ENCODE results near the gene NEO1.

The NEO1 gene

DNA sequence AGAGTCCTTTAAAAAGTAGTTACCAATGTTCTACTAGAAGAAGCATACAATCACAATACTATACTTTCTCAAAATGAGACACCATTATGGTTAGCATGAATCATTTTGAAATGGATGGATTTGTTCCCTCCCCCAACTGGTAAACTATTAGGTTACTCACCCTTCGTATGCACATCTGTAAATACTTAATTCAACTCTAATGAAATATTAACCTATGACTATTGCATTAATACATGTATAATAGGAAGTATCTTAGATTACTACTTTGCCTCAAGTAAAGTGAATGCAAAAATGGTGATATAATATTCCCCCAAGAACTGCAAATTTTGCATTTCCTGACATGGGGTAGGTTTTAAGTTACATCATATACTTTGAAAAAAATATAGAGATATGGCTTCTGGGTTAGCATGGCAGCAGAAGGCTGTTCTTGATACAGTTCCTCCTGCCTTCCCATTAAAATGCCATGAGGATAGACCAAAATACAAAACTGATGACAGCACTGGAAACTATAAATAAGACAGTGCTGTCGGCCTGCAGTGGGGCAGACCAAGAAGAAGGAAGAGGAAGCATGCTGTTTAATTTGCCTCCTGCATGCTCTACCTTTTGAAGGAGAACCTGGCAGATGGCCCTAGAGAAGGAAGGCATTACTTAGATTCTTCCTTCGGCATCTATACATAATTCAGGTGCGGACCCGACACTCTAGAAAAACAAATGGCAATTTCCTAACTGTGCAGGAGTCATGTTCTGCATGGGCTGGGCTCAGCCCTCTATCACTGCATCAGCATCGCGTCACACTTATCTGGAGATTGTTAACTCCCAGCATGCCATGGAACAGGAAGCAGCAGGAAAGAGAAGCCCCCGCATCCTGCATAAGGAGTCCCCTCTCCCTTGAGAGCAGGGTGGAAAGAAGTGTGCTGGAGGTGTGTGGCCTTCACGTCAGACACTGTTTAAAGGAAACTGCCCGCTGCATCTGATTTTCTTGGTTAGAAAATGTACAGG is 41.8 kb upstream of the NEO1 start:
- Histone ChIP-seq H3K9ac (ENCODE audit: low read depth, low read length) (no peak overlapping the region), H3K4me3 (ENCODE audit: low read depth in 1 of 2, low read length in 2 of 2) (no peak overlapping the region), H3K79me2 (ENCODE audit: insufficient read depth, low read length) (no peaks in the 10 kb centered on the region), H3K4me1 (ENCODE audit: insufficient read depth, low read length) (no peaks in the 10 kb centered on the region), H3K4me2 (ENCODE audit: insufficient read depth, low read length) (no peak overlapping the region), H3K36me3 (ENCODE audit: insufficient read depth, low read length) (no peaks in the 10 kb centered on the region), H3K9me3 (ENCODE audit: insufficient read depth, low read length, severe bottlenecking) (no peaks in the 10 kb centered on the region), H4K20me1 (ENCODE audit: insufficient read depth, low read length) (no peaks in the 10 kb centered on the region), H3K27me3 (ENCODE audit: insufficient read depth, low read length, poor library complexity) (no peaks in the 10 kb centered on the region), H2AFZ (ENCODE audit: low read depth, low read length) (no peak overlapping the region), H3K27ac (ENCODE audit: low read length) (no peak overlapping the region)
- ATAC-seq (ENCODE audit: insufficient read depth, low read depth): no peak
- no peak for DNase-seq
- no peak for TF ChIP-seq EZH2 (IDR thresholded peaks at IDR 0.05; ENCODE audit: borderline replicate concordance, low read depth, low read length, severe bottlenecking)
- TF ChIP-seq, protein P1, sequence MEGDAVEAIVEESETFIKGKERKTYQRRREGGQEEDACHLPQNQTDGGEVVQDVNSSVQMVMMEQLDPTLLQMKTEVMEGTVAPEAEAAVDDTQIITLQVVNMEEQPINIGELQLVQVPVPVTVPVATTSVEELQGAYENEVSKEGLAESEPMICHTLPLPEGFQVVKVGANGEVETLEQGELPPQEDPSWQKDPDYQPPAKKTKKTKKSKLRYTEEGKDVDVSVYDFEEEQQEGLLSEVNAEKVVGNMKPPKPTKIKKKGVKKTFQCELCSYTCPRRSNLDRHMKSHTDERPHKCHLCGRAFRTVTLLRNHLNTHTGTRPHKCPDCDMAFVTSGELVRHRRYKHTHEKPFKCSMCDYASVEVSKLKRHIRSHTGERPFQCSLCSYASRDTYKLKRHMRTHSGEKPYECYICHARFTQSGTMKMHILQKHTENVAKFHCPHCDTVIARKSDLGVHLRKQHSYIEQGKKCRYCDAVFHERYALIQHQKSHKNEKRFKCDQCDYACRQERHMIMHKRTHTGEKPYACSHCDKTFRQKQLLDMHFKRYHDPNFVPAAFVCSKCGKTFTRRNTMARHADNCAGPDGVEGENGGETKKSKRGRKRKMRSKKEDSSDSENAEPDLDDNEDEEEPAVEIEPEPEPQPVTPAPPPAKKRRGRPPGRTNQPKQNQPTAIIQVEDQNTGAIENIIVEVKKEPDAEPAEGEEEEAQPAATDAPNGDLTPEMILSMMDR (IDR thresholded peaks at IDR 0.05; ENCODE audit: borderline replicate concordance, extremely low read depth, low read length, poor library complexity, severe bottlenecking): no peak

DNA sequence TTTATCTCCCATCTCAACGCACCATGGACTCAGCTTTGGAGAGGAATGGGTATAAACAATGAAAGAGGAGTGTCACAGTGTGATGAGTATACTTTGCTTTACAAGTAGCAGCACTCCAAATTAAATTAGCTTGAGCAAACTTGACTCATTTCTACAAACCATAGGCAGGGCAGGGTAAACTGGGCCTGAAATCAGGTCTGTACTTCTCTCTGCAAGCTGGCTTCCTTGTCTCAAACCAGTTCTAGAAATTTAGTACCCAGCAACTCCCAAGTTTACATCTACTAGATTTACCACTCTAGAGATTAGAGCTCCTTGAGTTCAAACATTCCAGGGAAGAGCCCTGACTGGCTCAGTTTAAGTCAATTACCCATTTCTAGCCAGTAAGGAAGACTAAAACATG is 37.4 kb upstream of the NEO1 start:
- H3K27me3 ChIP-seq (ENCODE audit: insufficient read depth, low read length, poor library complexity): peaks cover 2% of the 10 kb centered on the region
- DNase-seq: no peak
- no peak overlapping the region for H2AFZ ChIP-seq (ENCODE audit: low read depth, low read length)
- TF ChIP-seq EZH2 (IDR thresholded peaks at IDR 0.05; ENCODE audit: borderline replicate concordance, low read depth, low read length, severe bottlenecking): no peak
- TF ChIP-seq, protein P1 (IDR thresholded peaks at IDR 0.05; ENCODE audit: borderline replicate concordance, extremely low read depth, low read length, poor library complexity, severe bottlenecking): no peak
- no peak overlapping the region for H3K4me2 ChIP-seq (ENCODE audit: insufficient read depth, low read length)
- no peak overlapping the region for H3K9ac ChIP-seq (ENCODE audit: low read depth, low read length)
- H3K79me2 ChIP-seq (ENCODE audit: insufficient read depth, low read length): no peaks in the 10 kb centered on the region
- no peak overlapping the region for H3K27ac ChIP-seq (ENCODE audit: low read length)
- H3K4me3 ChIP-seq (ENCODE audit: low read depth in 1 of 2, low read length in 2 of 2): no peak overlapping the region
- H4K20me1 ChIP-seq (ENCODE audit: insufficient read depth, low read length): no peaks in the 10 kb centered on the region
- H3K36me3 ChIP-seq (ENCODE audit: insufficient read depth, low read length): no peaks in the 10 kb centered on the region
- ATAC-seq (ENCODE audit: insufficient read depth, low read depth): no peak
- H3K4me1 ChIP-seq (ENCODE audit: insufficient read depth, low read length): no peaks in the 10 kb centered on the region
- no peaks in the 10 kb centered on the region for H3K9me3 ChIP-seq (ENCODE audit: insufficient read depth, low read length, severe bottlenecking)

DNA sequence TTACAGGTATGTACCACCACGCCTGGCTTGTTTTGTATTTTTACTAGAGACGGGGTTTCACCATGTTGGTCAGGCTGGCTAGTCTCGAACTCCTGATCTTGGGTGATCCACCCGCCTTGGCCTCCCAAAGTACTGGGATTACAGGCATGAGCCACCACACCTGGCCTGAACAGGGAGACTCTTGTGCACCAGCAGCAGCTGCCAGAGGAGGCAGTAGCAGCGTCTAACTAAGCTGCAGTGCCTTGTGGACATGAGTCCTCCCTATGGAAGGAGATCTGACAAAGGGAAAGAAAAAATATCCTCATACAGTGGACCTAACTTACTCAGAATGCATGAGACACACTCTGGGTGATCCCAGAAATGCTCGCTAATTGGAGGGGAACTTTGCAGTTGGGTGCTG is 36.8 kb upstream of the NEO1 start:
- Histone ChIP-seq H3K79me2 (ENCODE audit: insufficient read depth, low read length) (no peaks in the 10 kb centered on the region), H3K9ac (ENCODE audit: low read depth, low read length) (no peak overlapping the region), H3K36me3 (ENCODE audit: insufficient read depth, low read length) (no peaks in the 10 kb centered on the region), H3K4me1 (ENCODE audit: insufficient read depth, low read length) (no peaks in the 10 kb centered on the region), H3K9me3 (ENCODE audit: insufficient read depth, low read length, severe bottlenecking) (no peaks in the 10 kb centered on the region), H2AFZ (ENCODE audit: low read depth, low read length) (no peak overlapping the region), H3K4me3 (ENCODE audit: low read depth in 1 of 2, low read length in 2 of 2) (no peak overlapping the region), H3K27ac (ENCODE audit: low read length) (no peak overlapping the region), H3K27me3 (ENCODE audit: insufficient read depth, low read length, poor library complexity) (peaks cover 2% of the 10 kb centered on the region), H3K4me2 (ENCODE audit: insufficient read depth, low read length) (no peak overlapping the region), H4K20me1 (ENCODE audit: insufficient read depth, low read length) (no peaks in the 10 kb centered on the region)
- DNase-seq: no peak
- TF ChIP-seq, protein P1 (IDR thresholded peaks at IDR 0.05; ENCODE audit: borderline replicate concordance, extremely low read depth, low read length, poor library complexity, severe bottlenecking): no peak
- TF ChIP-seq EZH2 (IDR thresholded peaks at IDR 0.05; ENCODE audit: borderline replicate concordance, low read depth, low read length, severe bottlenecking): no peak
- no peak for ATAC-seq (ENCODE audit: insufficient read depth, low read depth)
